ENCODE measurements around the gene MGLL.

MGLL gene

GRCh38 chr3:127751163-127751621 lies 71.1 kb downstream of the MGLL start:
- no peak for DNase-seq

- DNase-seq: no peak
These were observed 71.9 kb downstream of the MGLL start for GRCh38 chr3:127750226-127751031.

DNA sequence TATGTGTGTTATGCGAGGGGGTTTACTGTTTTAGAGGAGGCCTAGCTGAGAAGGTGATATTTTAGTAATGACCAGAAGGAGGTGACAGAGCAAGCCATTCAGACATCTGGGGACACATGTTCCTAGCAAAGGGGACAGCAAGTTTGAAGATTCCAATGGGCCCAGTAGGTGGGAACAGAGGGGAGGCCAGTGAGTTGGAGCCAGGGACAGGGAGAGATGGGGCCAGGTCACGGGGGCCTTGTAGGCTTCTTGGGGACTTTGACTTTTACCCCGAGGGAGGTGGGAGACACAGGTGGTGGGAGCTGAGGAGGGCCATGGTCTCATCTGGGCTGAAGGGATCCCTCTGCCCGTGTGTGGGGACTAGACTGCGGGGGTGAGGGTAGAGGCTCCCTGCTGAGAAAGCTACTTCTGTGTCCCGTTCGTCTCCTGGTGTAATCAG lies 72.5 kb downstream of the MGLL start:
- DNase-seq: no peak

GRCh38 chr3:127749361-127749760 lies 73.0 kb downstream of the MGLL start:
- DNase-seq: no peak

GRCh38 chr3:127748754-127749327 lies 73.5 kb downstream of the MGLL start:
- no peak for DNase-seq

- DNase-seq: no peak
These were observed 74.4 kb downstream of the MGLL start for GRCh38 chr3:127747751-127748521.

GRCh38 chr3:127747066-127747465 lies 75.2 kb downstream of the MGLL start:
- no peak for DNase-seq

DNA sequence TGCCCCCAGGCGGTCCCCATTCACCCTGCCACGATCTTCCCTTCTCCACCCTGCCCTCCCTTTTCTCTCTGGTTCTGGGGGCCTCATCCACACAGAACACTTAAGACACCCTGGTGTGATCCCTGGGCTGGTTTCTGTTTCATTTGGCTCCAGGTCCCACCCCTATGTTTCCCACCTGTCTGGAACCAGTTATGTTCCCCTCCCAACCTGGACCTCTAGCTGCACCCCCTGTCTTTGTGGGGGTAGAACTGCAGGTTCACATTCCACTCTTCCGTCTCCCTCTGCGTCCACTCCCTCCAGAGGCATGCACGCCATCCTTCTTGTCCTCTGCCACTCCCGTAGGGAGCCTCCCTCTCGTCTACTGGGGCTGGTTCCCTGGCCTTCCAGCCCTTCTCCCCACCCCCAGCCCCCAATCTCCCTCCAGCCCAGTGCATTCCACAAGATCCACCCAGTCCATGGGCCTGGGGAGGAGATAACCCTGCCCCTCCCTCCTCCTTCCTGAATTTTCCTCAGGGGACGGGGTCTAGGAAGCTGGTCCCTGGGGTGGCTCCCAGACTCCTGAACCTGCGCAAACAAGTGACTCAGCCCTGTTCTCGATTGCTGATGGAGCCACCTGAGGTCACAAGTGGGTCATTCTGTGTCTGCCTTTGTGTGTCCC lies 75.8 kb downstream of the MGLL start:
- DNase-seq: no peak

GRCh38 chr3:127745656-127746399 lies 76.5 kb downstream of the MGLL start:
- no peak for DNase-seq

DNA sequence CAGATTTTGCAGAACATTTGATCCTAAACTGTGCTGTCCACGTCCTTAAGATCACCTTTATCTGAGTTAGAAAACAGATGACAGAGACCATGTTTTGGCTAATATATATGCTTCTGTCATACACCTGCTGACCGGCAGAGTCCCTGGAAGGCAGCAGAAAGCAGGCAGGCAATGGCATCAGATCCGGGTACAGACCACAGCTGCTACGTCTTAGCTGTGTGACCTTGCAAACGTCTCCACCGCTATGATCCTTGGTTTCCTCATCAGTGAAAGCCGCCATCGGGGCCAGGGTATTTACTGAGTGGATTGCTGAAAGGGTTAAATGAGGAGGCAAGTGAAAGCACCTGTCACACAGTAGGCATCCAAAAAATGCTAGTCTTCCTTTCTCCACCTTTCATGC lies 77.4 kb downstream of the MGLL start:
- no peak for DNase-seq

DNA sequence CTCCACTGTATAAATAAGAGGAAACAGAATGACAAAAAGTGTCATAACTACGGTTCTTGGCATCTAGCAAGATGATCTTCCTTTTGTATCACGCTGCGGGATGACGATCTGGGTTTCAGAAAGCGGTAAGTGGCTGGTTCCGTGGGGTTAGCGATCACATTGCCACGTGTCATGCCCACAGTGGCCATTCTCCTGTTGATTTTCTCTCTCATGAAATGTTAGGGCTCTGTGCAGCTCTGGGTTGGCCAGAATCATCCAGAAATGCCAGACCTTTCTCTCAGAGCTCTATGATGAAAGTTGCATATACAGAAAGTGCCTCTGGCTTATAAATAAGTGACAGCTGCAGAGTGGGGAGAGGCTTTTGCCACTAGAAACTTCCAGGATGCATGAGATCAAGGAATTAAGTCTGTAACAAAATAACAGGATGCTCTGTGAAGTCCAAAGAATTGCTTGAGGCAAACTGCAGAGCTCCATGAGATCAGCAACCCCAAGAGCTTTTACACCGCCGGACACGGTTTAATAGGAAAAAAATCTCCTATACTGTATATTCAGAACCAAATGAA lies 78.0 kb downstream of the MGLL start:
- no peak for DNase-seq

DNA sequence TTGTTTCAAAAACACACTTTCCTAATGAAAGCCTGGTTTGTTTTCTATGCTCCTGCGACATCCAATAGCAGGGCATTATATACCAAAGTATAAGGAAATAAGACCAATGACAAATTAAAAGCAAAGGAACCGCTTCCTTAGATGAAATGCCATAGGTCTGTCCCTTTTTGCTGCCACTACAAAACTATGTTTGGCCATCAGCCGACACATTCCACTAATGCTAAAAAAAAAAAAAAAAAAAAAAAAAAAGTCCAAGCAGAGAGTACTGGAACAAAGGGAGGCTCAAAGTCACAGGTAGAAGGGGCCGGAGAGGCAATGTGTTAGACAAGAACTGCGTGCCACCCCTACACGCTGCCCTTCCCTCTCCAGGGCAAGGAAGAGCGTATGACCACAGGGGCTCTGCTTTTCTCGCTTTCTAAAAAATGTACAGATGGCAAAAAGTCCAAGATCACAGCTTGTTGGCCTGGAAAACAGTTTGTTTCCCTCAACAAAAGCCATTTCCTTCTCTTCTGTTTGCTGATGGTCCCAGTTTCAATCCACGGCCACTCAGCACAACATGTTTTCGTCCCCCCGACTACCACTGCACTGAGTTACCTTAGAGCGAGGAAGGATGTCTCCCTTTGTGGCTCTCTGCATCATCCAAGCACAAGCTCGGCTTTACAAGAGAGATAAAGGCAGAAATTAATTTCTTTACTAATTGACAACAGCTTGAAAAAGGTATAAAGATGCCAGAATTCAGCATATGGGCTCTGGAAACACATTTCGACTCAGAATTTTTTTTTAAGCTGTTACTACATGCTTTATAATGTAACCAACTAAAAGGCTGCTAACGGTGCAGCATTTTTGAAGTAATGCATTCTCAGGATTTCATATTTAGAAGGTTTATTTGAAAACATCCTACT lies 78.7 kb downstream of the MGLL start:
- DNase-seq: no peak

GRCh38 chr3:127742580-127742979 lies 79.7 kb downstream of the MGLL start:
- DNase-seq: no peak

DNA sequence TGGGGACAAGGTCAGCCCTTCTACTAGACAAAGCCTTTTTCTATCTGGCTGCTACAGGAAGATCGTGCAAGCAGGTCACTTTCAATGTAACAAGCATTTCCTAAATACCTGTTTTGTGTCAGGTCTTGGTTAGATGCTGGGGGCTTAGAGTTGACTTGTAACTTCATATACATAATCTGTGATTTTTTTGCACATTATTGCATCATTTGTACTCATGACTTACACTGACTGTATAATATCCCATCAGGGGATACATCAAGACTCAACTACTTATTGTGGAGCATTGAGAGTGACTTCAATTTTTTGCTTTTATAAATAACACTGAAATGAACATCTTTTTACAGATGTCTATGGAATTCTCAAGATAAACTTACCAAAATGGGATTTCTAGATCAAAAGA lies 80.6 kb downstream of the MGLL start:
- no peak for DNase-seq

DNA sequence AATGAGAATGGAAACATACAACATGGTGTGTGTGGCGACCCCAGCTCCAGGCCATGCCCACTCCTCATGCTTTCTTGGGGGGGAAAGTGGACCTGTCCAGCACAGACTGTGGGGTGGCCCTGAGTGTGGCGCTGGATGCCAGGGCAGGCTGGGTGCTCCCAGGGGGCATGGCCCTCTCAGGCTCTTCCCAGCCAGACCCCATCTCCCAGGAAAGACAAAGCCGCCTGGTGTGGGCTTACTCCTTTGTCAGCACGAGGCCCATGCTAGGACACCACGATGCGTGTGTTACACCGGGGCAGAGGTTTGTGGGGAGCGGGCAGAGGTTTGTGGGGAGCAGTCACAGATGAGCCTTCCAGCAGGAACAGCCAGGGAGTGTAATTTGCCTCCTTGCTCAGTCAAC lies 81.1 kb downstream of the MGLL start:
- no peak for DNase-seq

DNA sequence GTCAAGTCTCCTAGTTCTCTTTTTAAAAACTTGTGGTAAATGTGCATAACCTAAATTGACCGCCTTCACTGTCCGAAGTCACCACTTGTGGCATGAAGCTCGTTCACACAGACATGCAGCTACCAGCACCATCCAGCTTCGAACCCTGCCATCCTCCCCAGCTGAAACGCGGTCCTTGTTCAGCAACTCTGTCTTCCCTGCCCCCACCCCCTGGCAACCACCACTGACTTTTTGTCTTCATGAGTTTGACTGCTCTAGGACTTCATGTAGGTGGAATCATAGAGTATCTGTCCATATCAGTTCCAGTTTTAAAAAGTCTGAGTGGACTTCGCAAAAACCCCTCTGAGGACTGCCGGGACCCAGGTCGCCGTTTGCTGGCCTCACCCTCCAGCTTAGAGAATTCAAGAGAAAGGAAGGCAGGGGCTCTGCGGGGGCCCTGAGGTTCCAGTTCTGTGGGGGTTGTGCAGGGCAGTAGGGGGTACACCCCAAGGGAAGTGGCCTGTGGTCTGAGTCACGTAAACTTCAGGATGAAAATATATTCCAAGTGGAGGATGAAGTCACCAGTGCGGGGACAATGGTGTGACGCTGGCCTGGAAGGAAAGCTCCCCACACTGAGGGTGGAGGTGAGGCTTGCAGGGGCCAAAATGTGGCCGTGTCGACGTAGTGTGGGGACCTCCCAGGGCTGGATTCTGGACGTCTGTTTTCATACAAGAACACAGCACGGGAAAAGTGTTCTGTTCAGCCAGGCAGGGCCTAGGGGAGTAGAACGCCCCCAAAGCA lies 82.0 kb downstream of the MGLL start:
- DNase-seq: no peak

DNA sequence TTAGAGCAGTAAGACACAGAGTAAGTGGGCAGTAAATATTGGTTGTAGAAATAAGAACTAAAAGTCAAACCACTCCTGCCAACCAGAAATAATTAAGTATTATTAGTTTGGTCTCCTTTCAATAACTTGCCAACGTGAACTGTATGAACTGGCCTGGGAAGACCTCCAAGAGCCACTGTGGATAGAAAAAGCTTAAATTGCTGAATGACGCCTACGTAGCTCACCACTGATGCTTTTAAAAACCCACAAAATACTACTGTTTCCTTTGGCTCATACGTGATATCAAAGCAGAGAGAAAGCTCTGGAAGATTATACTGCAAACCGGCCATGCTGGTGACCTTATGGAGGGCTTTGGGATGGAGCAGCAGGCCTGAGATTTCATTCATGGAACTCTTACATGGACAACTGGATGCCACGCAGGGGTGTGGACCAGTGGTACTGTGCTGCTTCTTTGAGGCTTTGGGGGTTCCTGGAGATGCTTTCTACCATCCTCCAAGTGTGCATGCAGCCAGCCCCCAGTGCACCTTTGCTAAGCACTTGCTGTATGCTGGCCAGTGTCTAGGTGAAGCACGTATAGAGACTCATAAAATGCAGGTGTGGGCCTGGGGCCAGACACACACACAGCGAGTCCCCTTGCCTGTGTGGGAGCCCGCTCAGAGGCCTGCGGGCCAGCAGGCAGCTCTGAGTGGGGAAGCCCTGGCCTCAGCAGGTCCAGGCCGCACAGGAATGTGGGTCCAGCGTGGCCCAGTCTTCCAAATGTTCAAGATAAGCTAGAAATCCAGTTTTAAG lies 82.8 kb downstream of the MGLL start:
- no peak for DNase-seq

DNA sequence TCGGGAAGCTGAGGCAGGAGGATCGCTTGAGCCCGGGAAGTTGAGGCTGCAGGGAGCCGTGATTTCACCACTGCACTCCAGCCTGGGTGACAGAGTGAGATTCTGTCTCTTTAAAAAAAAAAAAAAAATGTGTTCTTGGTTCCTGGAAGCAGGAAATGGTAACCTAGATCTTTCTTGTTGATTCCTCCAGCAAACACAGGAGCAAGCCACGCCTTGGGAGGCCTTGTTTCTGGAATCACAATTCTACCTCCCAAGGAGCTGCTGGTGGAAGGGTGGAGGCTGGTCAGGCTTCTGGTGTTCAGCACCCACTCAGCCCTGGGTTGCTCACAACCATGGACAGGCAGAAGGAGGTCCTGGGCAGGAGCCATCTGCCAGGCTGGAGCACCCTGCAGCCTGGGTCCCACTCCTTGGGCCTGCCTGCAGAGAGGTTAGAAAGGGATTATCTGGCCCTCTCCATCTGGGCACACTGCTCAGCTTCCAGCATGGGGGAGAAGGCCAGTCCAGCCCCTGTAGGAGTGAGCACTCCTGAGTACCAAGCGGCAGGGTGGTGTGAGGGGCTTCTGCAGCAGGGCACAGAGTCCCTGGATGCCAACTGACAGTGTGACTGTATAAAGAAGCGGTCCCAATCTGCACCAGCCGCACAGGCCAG lies 84.0 kb downstream of the MGLL start:
- no peak for DNase-seq
